GM18858 (cell line): ENCODE data around the gene SMYD1.

ENCODE experiments used
- ATAC-seq: cut with Tn5 transposase; IDR thresholded peaks from one replicate; pipeline ENCODE4 v1.9.1; 2021; ENCODE audit not compliant: unreplicated experiment

The SMYD1 gene

DNA sequence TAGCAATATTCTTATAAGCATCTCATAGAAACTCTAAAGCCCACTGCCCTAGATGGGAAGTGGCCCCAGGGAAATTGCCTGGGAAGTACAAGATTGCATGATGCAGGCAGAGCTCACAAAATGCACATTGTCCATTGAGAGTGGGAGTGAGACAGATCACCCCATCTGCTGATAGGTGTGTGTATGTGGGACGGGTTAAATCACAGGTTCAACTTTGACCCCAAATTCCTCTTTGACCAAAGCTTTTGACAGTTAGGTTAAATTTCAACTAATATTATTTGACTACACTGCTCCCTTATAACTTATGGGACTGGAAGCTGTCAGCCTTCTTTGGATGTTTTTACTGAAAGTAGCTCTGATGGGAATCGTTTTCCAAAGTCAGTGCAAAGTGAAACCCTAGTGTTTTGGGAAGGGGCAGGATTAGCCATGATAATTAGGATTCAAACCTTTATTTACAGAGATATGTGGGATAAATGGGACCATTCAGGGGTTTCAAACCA is 71.6 kb downstream of the SMYD1 start:
- ATAC-seq = no peak

DNA sequence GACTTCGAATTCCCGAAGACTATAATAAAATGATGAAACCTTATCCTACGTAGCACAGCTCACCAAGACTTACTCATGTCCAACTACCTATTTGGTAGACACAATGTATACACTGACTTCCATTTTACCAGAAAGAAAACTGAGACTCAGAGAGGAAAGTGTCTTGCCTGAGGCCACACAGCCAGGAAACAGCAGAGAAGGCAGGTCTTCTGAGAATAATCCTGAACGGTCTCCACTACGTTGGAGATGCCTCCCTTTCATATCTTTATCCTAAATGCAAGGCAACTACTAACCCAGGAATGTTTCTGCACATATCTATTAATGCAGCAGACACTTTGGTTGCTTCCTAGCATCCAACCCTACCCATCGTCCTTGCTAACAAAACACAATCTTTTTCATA is 72.2 kb downstream of the SMYD1 start:
- no peak for ATAC-seq

- no peak for ATAC-seq
These were observed 74.3 kb downstream of the SMYD1 start for GRCh38 chr2:88141952-88142351.

GRCh38 chr2:88144271-88144670 is 76.6 kb downstream of the SMYD1 start:
- no peak for ATAC-seq

GRCh38 chr2:88144914-88145497 is 77.4 kb downstream of the SMYD1 start:
- no peak for ATAC-seq

- no peak for ATAC-seq
These were observed 79.0 kb downstream of the SMYD1 start for GRCh38 chr2:88146590-88146989.

- ATAC-seq = no peak
These were observed 79.5 kb downstream of the SMYD1 start for GRCh38 chr2:88147145-88147544.

- ATAC-seq = no peak
These were observed 81.4 kb downstream of the SMYD1 start for GRCh38 chr2:88148929-88149438.

DNA sequence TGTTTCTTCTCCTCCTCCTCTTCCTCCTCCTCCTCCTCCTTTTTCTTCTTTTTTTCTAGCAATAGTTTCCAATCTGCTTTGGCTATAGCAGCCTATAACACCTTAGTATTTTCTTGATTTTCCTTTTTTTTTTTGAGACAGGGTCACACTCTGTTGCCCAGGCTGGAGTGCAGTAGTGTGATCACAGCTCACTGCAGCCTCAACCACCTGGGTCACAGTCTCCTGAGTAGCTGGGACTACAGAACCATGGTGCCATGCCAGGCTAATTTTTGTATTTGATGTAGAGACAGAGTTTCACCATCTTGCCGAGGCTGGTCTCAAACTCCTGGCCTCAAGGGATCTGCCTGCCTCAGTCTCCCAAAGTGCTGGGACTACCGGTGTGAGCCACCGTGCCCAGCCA is 91.9 kb downstream of the SMYD1 start:
- ATAC-seq = no peak

DNA sequence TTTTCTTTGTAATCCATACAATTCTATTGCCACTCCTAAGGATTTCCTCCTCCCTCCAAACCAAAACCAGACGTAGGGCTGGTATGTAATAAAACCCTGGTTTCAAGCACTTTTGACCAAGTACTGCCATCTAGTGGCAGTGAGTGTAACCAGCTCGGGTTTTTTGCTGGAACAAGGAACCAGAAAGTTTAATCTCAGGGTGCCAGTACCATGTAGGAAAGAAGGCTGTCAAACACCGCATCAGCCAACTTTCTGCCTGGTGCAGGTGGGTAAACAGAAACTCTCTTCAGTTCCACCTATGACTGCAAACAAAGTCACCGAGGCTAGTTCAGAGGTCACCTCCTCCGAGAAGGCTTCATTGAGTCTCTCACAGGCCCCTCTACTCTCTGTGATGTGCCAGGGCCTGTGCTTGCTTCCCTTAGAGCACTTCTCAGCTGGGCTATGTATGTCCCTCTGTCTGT is 92.4 kb downstream of the SMYD1 start:
- ATAC-seq = no peak

DNA sequence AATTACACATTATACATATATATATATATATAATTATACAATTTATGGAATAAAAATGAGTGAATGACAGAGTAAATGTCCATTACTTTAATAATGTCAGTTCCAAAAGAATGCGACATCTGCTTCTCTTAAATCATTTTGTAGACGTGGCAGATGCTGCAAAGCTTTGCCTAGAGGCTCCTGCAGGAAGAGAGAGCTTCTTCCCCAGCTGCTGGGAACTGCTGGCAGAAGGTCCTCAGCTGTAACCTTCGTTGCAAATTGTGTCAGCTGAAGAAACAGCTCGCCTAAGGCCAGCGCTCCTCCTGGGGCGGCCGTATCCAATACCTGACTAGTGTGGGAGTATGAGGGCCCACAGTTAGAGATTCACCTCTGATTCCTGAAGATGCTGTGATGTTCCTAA is 92.9 kb downstream of the SMYD1 start:
- ATAC-seq = no peak

GRCh38 chr2:88161446-88162244 is 94.0 kb downstream of the SMYD1 start:
- no peak for ATAC-seq
